ENCODE data around the gene MARCHF9.

Gene MARCHF9

GRCh38 chr12:57762463-57762862 lies 7.6 kb downstream of the MARCHF9 start:
- TF ChIP-seq CEBPB (IDR thresholded peaks at IDR 0.05) (no peak), EGR1 (IDR thresholded peaks at IDR 0.05) (no peak)

- TF ChIP-seq, protein P1, sequence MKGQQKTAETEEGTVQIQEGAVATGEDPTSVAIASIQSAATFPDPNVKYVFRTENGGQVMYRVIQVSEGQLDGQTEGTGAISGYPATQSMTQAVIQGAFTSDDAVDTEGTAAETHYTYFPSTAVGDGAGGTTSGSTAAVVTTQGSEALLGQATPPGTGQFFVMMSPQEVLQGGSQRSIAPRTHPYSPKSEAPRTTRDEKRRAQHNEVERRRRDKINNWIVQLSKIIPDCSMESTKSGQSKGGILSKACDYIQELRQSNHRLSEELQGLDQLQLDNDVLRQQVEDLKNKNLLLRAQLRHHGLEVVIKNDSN (IDR thresholded peaks at IDR 0.05), result no peak
- no peak for TF ChIP-seq EP300 (IDR thresholded peaks at IDR 0.05; ENCODE audit: borderline replicate concordance)
Observed at GRCh38 chr12:57763881-57764661, 9.2 kb downstream of the MARCHF9 start.

GRCh38 chr12:57764662-57765002 lies 9.7 kb downstream of the MARCHF9 start:
- TF ChIP-seq, protein P1 (IDR thresholded peaks at IDR 0.05), result peak; percentile 50; the same call in 1 of the 2 replicates
- TF ChIP-seq NFIC (IDR thresholded peaks at IDR 0.05), result no peak
- TF ChIP-seq TCF12 (IDR thresholded peaks at IDR 0.05; ENCODE audit: low read depth), result no peak
- no peak for TF ChIP-seq RAD21 (IDR thresholded peaks at IDR 0.05; ENCODE audit: low read depth)
- TF ChIP-seq TEAD4 (IDR thresholded peaks at IDR 0.05), result no peak
- peak; percentile 34; the same call in 1 of the 2 replicates for TF ChIP-seq TAF1 (IDR thresholded peaks at IDR 0.05; ENCODE audit: low read depth)
- TF ChIP-seq FOXM1 (IDR thresholded peaks at IDR 0.05; ENCODE audit: borderline replicate concordance, low read depth), result no peak
- TF ChIP-seq, protein P2, sequence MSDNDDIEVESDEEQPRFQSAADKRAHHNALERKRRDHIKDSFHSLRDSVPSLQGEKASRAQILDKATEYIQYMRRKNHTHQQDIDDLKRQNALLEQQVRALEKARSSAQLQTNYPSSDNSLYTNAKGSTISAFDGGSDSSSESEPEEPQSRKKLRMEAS (IDR thresholded peaks at IDR 0.05), result peak; percentile 82
- no peak for TF ChIP-seq CEBPB (IDR thresholded peaks at IDR 0.05)
- TF ChIP-seq YY1 (IDR thresholded peaks at IDR 0.05; ENCODE audit: low read depth), result no peak

DNA sequence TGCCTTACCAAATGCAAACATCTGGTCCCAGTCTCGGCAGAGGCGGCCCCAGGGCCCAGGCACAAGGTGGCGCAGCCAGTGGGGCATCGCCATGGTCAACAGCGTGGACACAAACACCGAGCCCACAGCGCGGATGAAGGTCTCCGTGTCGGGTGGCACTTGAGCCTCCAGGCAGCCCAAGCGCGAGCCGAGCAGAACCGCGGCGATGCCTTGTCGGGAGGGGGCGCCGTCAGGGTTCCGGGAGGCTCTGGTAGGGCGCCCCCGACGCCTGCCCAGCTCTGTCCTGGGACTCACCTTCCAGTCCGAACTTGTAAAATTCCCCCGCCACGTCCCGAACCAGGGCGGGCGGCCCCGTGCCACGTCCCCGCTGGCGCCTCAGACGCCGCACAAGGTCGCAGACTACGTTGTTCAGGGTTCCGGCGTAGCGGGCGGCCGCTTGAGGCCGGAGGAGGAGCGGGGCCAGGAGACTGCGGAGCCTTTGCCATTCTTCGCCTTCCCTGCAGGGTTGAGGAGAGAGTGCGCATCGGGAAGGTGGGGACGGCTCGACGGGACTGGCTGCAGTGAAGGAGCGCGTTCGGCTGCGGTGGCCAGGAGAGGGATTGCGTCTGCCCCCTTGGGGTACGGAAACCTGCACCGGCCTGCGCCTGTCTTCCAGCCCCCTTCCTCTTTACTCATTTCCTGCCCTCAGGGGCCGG lies 10.2 kb downstream of the MARCHF9 start:
- peak; percentile 61; the same call in 1 of the 2 replicates for TF ChIP-seq ZBTB7A (IDR thresholded peaks at IDR 0.05; ENCODE audit: low read depth)
- TF ChIP-seq YY1 (IDR thresholded peaks at IDR 0.05; ENCODE audit: low read depth), result no peak
- TF ChIP-seq, protein P3, sequence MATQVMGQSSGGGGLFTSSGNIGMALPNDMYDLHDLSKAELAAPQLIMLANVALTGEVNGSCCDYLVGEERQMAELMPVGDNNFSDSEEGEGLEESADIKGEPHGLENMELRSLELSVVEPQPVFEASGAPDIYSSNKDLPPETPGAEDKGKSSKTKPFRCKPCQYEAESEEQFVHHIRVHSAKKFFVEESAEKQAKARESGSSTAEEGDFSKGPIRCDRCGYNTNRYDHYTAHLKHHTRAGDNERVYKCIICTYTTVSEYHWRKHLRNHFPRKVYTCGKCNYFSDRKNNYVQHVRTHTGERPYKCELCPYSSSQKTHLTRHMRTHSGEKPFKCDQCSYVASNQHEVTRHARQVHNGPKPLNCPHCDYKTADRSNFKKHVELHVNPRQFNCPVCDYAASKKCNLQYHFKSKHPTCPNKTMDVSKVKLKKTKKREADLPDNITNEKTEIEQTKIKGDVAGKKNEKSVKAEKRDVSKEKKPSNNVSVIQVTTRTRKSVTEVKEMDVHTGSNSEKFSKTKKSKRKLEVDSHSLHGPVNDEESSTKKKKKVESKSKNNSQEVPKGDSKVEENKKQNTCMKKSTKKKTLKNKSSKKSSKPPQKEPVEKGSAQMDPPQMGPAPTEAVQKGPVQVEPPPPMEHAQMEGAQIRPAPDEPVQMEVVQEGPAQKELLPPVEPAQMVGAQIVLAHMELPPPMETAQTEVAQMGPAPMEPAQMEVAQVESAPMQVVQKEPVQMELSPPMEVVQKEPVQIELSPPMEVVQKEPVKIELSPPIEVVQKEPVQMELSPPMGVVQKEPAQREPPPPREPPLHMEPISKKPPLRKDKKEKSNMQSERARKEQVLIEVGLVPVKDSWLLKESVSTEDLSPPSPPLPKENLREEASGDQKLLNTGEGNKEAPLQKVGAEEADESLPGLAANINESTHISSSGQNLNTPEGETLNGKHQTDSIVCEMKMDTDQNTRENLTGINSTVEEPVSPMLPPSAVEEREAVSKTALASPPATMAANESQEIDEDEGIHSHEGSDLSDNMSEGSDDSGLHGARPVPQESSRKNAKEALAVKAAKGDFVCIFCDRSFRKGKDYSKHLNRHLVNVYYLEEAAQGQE (IDR thresholded peaks at IDR 0.05; ENCODE audit: low read depth), result no peak
- TF ChIP-seq EP300 (IDR thresholded peaks at IDR 0.05; ENCODE audit: borderline replicate concordance), result no peak

DNA sequence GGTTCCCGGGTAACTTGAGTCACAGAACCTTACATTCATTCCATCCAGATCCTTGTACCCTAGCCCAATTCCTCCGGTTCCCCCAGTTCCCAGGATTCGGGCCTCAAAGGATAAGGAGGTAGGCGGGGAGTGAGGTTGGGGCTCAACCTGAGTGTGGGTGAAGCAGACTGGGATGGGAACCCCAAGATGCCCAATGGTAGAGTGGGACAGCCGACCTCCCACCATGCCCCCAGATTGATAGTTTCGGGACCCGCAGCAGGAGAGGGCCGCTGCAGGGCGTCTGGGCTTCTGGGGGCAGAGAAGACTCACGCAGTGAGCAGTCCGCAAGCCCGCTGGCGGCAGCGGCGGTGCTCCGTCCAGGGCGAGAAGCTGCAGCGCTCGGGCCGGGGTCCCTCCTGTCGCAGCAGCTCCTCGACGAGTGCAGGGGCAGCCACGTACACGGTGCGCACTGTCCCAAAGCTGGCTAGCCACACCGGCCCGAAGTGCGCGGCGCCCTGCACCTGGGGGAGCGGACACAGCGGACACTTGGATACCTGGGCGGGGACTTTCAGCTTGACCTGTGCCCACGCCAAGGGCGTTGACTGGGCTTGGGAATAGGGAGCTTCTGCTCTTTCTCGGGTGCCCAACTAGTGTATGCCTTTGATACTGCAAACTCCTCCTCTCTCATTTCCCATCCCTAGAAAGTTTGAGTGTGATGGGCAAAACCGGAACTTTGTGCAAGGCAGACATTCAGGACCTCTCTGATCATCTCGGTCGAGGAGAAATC lies 11.0 kb downstream of the MARCHF9 start:
- no peak for TF ChIP-seq CREB1 (IDR thresholded peaks at IDR 0.05; ENCODE audit: low read depth)
- TF ChIP-seq YY1 (IDR thresholded peaks at IDR 0.05; ENCODE audit: low read depth), result no peak

- TF ChIP-seq, protein P1 (IDR thresholded peaks at IDR 0.05), result no peak
- TF ChIP-seq, protein P2 (IDR thresholded peaks at IDR 0.05), result 0 out of 2 replicates have a peak, but pooled peaks have one; percentile 32
- TF ChIP-seq NFIC (IDR thresholded peaks at IDR 0.05), result peak; percentile 27; the same call in 1 of the 2 replicates
- 0 out of 2 replicates have a peak, but pooled peaks have one; percentile 34 for TF ChIP-seq TCF12 (IDR thresholded peaks at IDR 0.05; ENCODE audit: low read depth)
- peak; percentile 73; the same call in 1 of the 2 replicates for TF ChIP-seq ZBTB7A (IDR thresholded peaks at IDR 0.05; ENCODE audit: low read depth)
- TF ChIP-seq, protein P3 (IDR thresholded peaks at IDR 0.05; ENCODE audit: low read depth), result no peak
- TF ChIP-seq TAF1 (IDR thresholded peaks at IDR 0.05; ENCODE audit: low read depth), result no peak
- peak; percentile 76 for TF ChIP-seq CEBPB (IDR thresholded peaks at IDR 0.05)
- no peak for TF ChIP-seq CREB1 (IDR thresholded peaks at IDR 0.05; ENCODE audit: low read depth)
- no peak for TF ChIP-seq YY1 (IDR thresholded peaks at IDR 0.05; ENCODE audit: low read depth)
- TF ChIP-seq FOXM1 (IDR thresholded peaks at IDR 0.05; ENCODE audit: borderline replicate concordance, low read depth), result no peak
Observed at GRCh38 chr12:57766464-57767304, 11.8 kb downstream of the MARCHF9 start, which contains the start of gene CYP27B1. Gene CYP27B1, minus strand, starts transcription at chr12:57767078. Its CDS starts 37 bp downstream, at chr12:57767041.
